HG03342 (cell line): ENCODE data around the gene TBL1XR1.

Experiments
- ATAC-seq: cut with Tn5 transposase; IDR thresholded peaks from one replicate; pipeline ENCODE4 v1.9.1; 2021; ENCODE audit warnings: mild to moderate bottlenecking, moderate library complexity; ENCODE audit not compliant: unreplicated experiment

TBL1XR1 gene

GRCh38 chr3:176974279-176974678 lies 223.0 kb downstream of the TBL1XR1 start:
- ATAC-seq: no peak

- ATAC-seq: no peak
Observed at GRCh38 chr3:176971613-176972174, 225.6 kb downstream of the TBL1XR1 start.

- no peak for ATAC-seq
Observed at GRCh38 chr3:176970770-176971169, 226.5 kb downstream of the TBL1XR1 start.

GRCh38 chr3:176969506-176969905 lies 227.8 kb downstream of the TBL1XR1 start:
- ATAC-seq: no peak
